ENCODE results near the gene SAMMSON. TPM values are rescaled to one million over a fixed set of nuclear protein-coding genes. Genes with fewer than 3 reads are reported as not detected.

SAMMSON gene
- total RNA-seq, 1 donor from 2014 or later: not detected

- no peak for TF ChIP-seq CTCF (IDR thresholded peaks at IDR 0.05; ENCODE audit: unreplicated experiment)
- Mint-ChIP-seq H3K36me3 (ENCODE audit: low read depth, unreplicated experiment) (no peaks in the 10 kb centered on the region), H3K4me3 (ENCODE audit: unreplicated experiment) (no peak overlapping the region), H3K27me3 (ENCODE audit: unreplicated experiment) (no peaks in the 10 kb centered on the region), H3K9me3 (ENCODE audit: unreplicated experiment) (no peaks in the 10 kb centered on the region), H3K27ac (ENCODE audit: unreplicated experiment) (no peak overlapping the region), H3K4me1 (ENCODE audit: unreplicated experiment) (peaks cover 15% of the 10 kb centered on the region)
- no peak for DNase-seq (ENCODE audit: low spot score)
These were observed 4.6 kb upstream of the SAMMSON start for GRCh38 chr3:69994919-69995318.

DNA sequence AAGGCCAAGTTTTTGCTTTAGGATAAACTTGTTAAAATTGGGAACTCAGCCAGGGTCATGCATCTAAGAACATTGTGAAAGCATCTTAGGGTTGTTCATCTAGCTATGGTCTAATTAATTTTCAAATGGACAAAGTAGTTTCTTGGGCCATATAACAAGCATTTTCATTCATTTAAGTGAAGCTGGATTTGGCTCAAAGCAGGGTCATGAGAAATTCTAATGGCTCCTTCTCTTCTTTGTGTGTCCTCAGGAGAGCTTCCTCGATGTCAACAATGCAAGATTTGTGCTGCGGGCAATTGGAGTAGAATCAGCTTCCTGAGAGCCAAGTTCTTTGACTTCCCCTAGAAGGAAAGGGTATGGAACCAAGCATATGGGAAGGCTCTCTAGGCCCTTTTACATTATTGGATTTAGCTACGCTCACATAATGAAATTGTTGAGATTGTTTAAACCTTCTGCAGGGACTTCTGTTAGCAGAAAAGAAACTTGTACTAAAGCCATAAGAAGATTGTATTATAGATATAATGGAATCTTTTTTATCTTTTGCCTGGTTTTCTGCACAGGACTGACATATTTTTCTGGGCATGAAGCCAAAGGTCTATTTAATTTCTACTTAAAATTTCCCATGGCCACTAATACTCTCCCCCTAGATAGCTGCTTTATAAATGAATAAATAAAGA, 1.8 kb upstream of the SAMMSON start:
- TF ChIP-seq CTCF (IDR thresholded peaks at IDR 0.05; ENCODE audit: unreplicated experiment): no peak
- Mint-ChIP-seq H3K36me3 (ENCODE audit: low read depth, unreplicated experiment) (no peaks in the 10 kb centered on the region), H3K27ac (ENCODE audit: unreplicated experiment) (no peak overlapping the region), H3K27me3 (ENCODE audit: unreplicated experiment) (no peaks in the 10 kb centered on the region), H3K4me3 (ENCODE audit: unreplicated experiment) (no peak overlapping the region), H3K9me3 (ENCODE audit: unreplicated experiment) (no peaks in the 10 kb centered on the region), H3K4me1 (ENCODE audit: unreplicated experiment) (peaks cover 21% of the 10 kb centered on the region)
- DNase-seq (ENCODE audit: low spot score): no peak

DNA sequence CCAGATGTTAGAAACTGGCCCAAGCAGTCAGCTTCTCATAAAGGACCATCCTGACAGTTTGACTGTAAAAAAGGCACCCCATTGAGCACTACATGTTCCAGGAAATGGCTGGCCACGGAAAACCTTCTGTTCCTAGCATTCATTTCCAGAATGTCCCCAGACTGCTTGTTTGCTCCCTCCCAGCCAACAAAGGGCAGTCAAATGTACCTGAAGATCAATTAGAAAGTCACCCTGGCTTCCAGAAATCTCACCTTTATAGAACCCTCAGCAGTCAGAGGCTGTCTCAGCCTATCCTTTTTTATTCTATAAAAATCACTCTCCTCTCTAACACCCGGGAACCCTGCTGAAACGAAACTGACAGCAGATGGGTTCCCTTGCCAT, 784 bp upstream of the SAMMSON start:
- H3K4me3 Mint-ChIP-seq (ENCODE audit: unreplicated experiment): no peak overlapping the region
- peaks cover 21% of the 10 kb centered on the region for H3K4me1 Mint-ChIP-seq (ENCODE audit: unreplicated experiment)
- no peaks in the 10 kb centered on the region for H3K36me3 Mint-ChIP-seq (ENCODE audit: low read depth, unreplicated experiment)
- H3K9me3 Mint-ChIP-seq (ENCODE audit: unreplicated experiment): no peaks in the 10 kb centered on the region
- peak overlapping the region; percentile 15 for H3K27ac Mint-ChIP-seq (ENCODE audit: unreplicated experiment)
- TF ChIP-seq CTCF (IDR thresholded peaks at IDR 0.05; ENCODE audit: unreplicated experiment): no peak
- no peaks in the 10 kb centered on the region for H3K27me3 Mint-ChIP-seq (ENCODE audit: unreplicated experiment)
- DNase-seq (ENCODE audit: low spot score): no peak

DNA sequence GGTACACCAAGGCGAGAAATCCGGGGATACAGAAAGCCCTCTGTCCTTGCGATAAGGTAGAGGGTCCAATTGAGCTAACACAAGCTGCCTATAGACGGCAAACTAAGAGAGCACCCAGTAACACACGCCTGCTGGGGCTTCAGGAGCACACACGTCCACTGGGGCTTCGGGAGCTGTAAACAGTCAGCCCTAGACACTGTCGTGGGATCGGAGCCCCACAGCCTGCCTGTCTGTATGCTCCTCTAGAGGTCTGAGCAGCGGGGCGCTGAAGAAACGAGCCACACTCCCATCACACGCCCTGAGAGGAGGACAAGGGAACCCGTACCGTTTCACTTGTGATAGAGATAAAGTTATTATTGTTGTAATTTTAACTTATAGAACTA, 486 bp downstream of the SAMMSON start:
- Mint-ChIP-seq H3K27me3 (ENCODE audit: unreplicated experiment) (no peaks in the 10 kb centered on the region), H3K27ac (ENCODE audit: unreplicated experiment) (no peak overlapping the region), H3K4me1 (ENCODE audit: unreplicated experiment) (peaks cover 21% of the 10 kb centered on the region), H3K9me3 (ENCODE audit: unreplicated experiment) (no peaks in the 10 kb centered on the region), H3K36me3 (ENCODE audit: low read depth, unreplicated experiment) (no peaks in the 10 kb centered on the region), H3K4me3 (ENCODE audit: unreplicated experiment) (no peak overlapping the region)
- TF ChIP-seq CTCF (IDR thresholded peaks at IDR 0.05; ENCODE audit: unreplicated experiment): no peak
- no peak for DNase-seq (ENCODE audit: low spot score)

GRCh38 chr3:70000563-70001081, 1.1 kb downstream of the SAMMSON start:
- DNase-seq (ENCODE audit: low spot score): no peak
- Mint-ChIP-seq H3K4me3 (ENCODE audit: unreplicated experiment) (no peak overlapping the region), H3K36me3 (ENCODE audit: low read depth, unreplicated experiment) (no peaks in the 10 kb centered on the region), H3K4me1 (ENCODE audit: unreplicated experiment) (peaks cover 21% of the 10 kb centered on the region), H3K27me3 (ENCODE audit: unreplicated experiment) (no peaks in the 10 kb centered on the region), H3K27ac (ENCODE audit: unreplicated experiment) (no peak overlapping the region), H3K9me3 (ENCODE audit: unreplicated experiment) (no peaks in the 10 kb centered on the region)
- no peak for TF ChIP-seq CTCF (IDR thresholded peaks at IDR 0.05; ENCODE audit: unreplicated experiment)
